PC-3 (cell line): ENCODE data around the gene ZNF831. TPM values are rescaled to one million over a fixed set of nuclear protein-coding genes. Genes with fewer than 3 reads are reported as not detected.
A peak's percentile ranks its signal among the peaks of the same experiment; 100 is the strongest.

ENCODE experiments used
- ATAC-seq: fragments of 200-7000 bp; cut with Tn5 transposase; 2 replicates; pipeline ENCODE4 v1.9.1; 2020; ENCODE audit warnings: mild to moderate bottlenecking, moderate library complexity
- BruUV-seq: library from RNA; stranded (reverse); fragments of 400-500 nt; replicated peaks from 2 replicates; lab custom pipeline; 2021; lab: Mats Ljungman, UMichigan
- CTCF ChIA-PET: fragments of 300-600 bp; sonication (Branson Sonifier 250); formaldehyde crosslinking; loops from one replicate; lab custom pipeline; 2022; ENCODE audit warnings: antibody characterized with exemption; lab: Charles Lee
- POLR2A ChIA-PET: fragments of 300-600 bp; sonication (Branson Sonifier 250); formaldehyde crosslinking; loops from one replicate; lab custom pipeline; 2022; ENCODE audit warnings: antibody characterized with exemption; ENCODE audit not compliant: unreplicated experiment; lab: Charles Lee
- DNase-seq: peaks from one replicate; pipeline ENCODE4 v3.0.0-alpha.2; 2015
- H2AFZ ChIP-seq: fragments of 300-600 bp; sonication (generic); 2 replicates; pipeline ENCODE4 v1.6.0; 2016; ENCODE audit warnings: antibody characterized with exemption, low read length
- H3F3A ChIP-seq: fragments of 300-600 bp; sonication (generic); one replicate; pipeline ENCODE4 v1.6.0; 2017; ENCODE audit warnings: antibody characterized with exemption, low read length, control low read depth, mild to moderate bottlenecking; ENCODE audit not compliant: unreplicated experiment
- H3K27ac ChIP-seq: fragments of 300-600 bp; sonication (generic); 2 replicates; pipeline ENCODE4 v1.5.1; 2016; ENCODE audit warnings: mild to moderate bottlenecking, low read length
- H3K27me3 ChIP-seq: fragments of 300-600 bp; sonication (generic); 2 replicates; pipeline ENCODE4 v1.6.1; 2016; ENCODE audit warnings: low read length, mixed read lengths
- H3K36me3 ChIP-seq: fragments of 300-600 bp; sonication (generic); 2 replicates; pipeline ENCODE4 v1.6.1; 2016; ENCODE audit warnings: low read depth, mixed run types, low read length, mixed read lengths
- H3K4me1 ChIP-seq: fragments of 300-600 bp; sonication (generic); 2 replicates; pipeline ENCODE4 v1.5.1; 2016; ENCODE audit warnings: low read length; ENCODE audit not compliant: insufficient read depth
- H3K4me2 ChIP-seq: fragments of 300-600 bp; sonication (generic); 2 replicates; pipeline ENCODE4 v1.6.0; 2016; ENCODE audit warnings: low read length
- H3K4me3 ChIP-seq: fragments of 300-600 bp; sonication (generic); 2 replicates; pipeline ENCODE4 v1.5.1; 2016; ENCODE audit warnings: mild to moderate bottlenecking, low read length, mixed read lengths
- H3K79me2 ChIP-seq: fragments of 300-600 bp; sonication (generic); 2 replicates; pipeline ENCODE4 v1.6.1; 2017; ENCODE audit warnings: low read length, mixed read lengths
- H3K9ac ChIP-seq: fragments of 300-600 bp; sonication (generic); 2 replicates; pipeline ENCODE4 v1.6.0; 2016; ENCODE audit warnings: mild to moderate bottlenecking, low read length
- H3K9me2 ChIP-seq: fragments of 300-600 bp; sonication (generic); replicated peaks from 2 replicates; pipeline ENCODE4 v1.6.1; 2016; ENCODE audit warnings: mixed run types, low read length, mixed read lengths
- H3K9me3 ChIP-seq: fragments of 300-600 bp; sonication (generic); 2 replicates; pipeline ENCODE4 v1.6.1; 2016; ENCODE audit warnings: low read length, mixed read lengths
- H4K20me1 ChIP-seq: fragments of 300-600 bp; sonication (generic); 2 replicates; pipeline ENCODE4 v1.6.1; 2016; ENCODE audit warnings: low read length, mixed read lengths
- EZH2 ChIP-seq: fragments of 300-600 bp; sonication (generic); IDR thresholded peaks from one replicate; pipeline ENCODE4 v1.6.1; 2017; ENCODE audit warnings: antibody characterized with exemption, mild to moderate bottlenecking, low read length; ENCODE audit not compliant: unreplicated experiment
- EZH2phosphoT487 ChIP-seq: fragments of 300-600 bp; sonication (generic); IDR thresholded peaks from 2 replicates; pipeline ENCODE4 v1.6.1; 2018; ENCODE audit warnings: mild to moderate bottlenecking, antibody characterized with exemption, low read length, borderline replicate concordance
- intact Hi-C: fragments of 100-400 bp; cut with micrococcal nuclease; formaldehyde crosslinking; loops from 2 replicates; pipeline ENCODE4 v1.9.0; 2023
- total RNA-seq: library from RNA; depleted of rRNA; stranded (reverse); fragments of >200 nt; gene quantifications from 2 replicates; pipeline ENCODE4 v1.2.3, GENCODE V29; 2014
- TF ChIP-seq, protein P1 (sequence below): fragments of 300-600 bp; sonication (generic); conservative IDR thresholded peaks from 2 replicates; pipeline ENCODE4 v1.5.1; 2017; ENCODE audit warnings: antibody characterized with exemption, low read depth, mild to moderate bottlenecking, low read length

Gene ZNF831
- total RNA-seq, 1 experiment from 2014 or later: not detected

DNA sequence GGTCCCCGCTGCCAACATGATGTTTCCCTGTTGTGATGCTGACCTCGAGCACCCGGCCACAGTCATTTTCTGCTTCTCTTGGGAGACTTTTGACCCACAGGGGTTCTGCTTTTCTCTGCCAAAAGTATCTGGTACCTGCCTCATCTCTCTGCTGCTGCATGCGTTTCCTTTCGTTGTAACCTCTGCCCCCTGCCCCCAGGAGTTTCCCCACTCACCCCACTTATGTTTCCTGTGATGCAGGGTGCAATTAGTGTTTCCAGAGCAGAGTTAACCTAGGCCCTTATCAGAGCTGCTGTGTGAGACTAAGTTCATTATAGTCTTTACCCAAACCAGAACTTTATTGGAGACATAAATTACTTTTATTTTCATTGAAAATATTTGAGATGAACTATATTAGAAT is 71.6 kb downstream of the ZNF831 start:
- Histone ChIP-seq H3K4me1 (no peaks in the 10 kb centered on the region), H3K4me2 (no peak overlapping the region), H3K27ac (no peak overlapping the region), H3K9me2 (no peaks in the 10 kb centered on the region), H3K4me3 (no peak overlapping the region), H3F3A (no peaks in the 10 kb centered on the region), H4K20me1 (no peaks in the 10 kb centered on the region), H3K9me3 (no peaks in the 10 kb centered on the region), H2AFZ (no peak overlapping the region), H3K27me3 (peaks cover 98% of the 10 kb centered on the region), H3K9ac (no peak overlapping the region), H3K79me2 (no peaks in the 10 kb centered on the region), H3K36me3 (no peaks in the 10 kb centered on the region)
- ChIA-PET POLR2A (no interaction called here), CTCF (no interaction called here)
- ATAC-seq: no peak
- no peak for DNase-seq
- intact Hi-C loops: no loop called here
- TF ChIP-seq, protein P1, sequence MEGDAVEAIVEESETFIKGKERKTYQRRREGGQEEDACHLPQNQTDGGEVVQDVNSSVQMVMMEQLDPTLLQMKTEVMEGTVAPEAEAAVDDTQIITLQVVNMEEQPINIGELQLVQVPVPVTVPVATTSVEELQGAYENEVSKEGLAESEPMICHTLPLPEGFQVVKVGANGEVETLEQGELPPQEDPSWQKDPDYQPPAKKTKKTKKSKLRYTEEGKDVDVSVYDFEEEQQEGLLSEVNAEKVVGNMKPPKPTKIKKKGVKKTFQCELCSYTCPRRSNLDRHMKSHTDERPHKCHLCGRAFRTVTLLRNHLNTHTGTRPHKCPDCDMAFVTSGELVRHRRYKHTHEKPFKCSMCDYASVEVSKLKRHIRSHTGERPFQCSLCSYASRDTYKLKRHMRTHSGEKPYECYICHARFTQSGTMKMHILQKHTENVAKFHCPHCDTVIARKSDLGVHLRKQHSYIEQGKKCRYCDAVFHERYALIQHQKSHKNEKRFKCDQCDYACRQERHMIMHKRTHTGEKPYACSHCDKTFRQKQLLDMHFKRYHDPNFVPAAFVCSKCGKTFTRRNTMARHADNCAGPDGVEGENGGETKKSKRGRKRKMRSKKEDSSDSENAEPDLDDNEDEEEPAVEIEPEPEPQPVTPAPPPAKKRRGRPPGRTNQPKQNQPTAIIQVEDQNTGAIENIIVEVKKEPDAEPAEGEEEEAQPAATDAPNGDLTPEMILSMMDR: no peak
- TF ChIP-seq EZH2 (no peak), EZH2phosphoT487 (no peak)
- BruUV-seq: no TSS peak

DNA sequence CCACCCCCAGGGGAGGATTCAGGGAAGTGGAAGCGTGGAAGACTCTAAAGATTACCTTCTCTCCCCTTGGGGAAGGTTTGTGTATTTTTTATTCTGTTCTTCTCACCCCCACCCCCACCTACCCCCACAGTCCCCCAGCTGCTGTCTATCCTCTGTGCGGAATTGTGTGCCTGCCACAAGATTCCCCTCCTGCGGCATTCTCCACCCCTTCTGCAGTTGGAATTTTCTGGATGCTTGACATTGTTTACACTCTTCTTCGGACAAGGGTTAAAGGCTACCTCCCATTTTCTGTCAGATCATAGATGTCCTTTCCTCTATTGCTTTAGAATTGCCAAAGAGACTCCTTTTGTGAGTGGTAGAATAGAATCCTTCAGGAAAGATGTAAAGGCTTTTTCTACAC is 76.4 kb downstream of the ZNF831 start:
- Histone ChIP-seq H3K4me3 (no peak overlapping the region), H3K9me3 (no peaks in the 10 kb centered on the region), H4K20me1 (no peaks in the 10 kb centered on the region), H3K4me2 (no peak overlapping the region), H3K79me2 (no peaks in the 10 kb centered on the region), H3K9ac (no peak overlapping the region), H3K4me1 (no peaks in the 10 kb centered on the region), H3K27ac (no peak overlapping the region), H3K36me3 (no peaks in the 10 kb centered on the region), H3K27me3 (peaks cover 97% of the 10 kb centered on the region), H3K9me2 (no peaks in the 10 kb centered on the region), H2AFZ (no peak overlapping the region), H3F3A (no peaks in the 10 kb centered on the region)
- DNase-seq: no peak
- TF ChIP-seq, protein P1: no peak
- TF ChIP-seq EZH2: no peak
- TF ChIP-seq EZH2phosphoT487: no peak
- BruUV-seq: no TSS peak
- ChIA-PET CTCF (no interaction called here), POLR2A (no interaction called here)
- no peak for ATAC-seq
- intact Hi-C loops: no loop called here

DNA sequence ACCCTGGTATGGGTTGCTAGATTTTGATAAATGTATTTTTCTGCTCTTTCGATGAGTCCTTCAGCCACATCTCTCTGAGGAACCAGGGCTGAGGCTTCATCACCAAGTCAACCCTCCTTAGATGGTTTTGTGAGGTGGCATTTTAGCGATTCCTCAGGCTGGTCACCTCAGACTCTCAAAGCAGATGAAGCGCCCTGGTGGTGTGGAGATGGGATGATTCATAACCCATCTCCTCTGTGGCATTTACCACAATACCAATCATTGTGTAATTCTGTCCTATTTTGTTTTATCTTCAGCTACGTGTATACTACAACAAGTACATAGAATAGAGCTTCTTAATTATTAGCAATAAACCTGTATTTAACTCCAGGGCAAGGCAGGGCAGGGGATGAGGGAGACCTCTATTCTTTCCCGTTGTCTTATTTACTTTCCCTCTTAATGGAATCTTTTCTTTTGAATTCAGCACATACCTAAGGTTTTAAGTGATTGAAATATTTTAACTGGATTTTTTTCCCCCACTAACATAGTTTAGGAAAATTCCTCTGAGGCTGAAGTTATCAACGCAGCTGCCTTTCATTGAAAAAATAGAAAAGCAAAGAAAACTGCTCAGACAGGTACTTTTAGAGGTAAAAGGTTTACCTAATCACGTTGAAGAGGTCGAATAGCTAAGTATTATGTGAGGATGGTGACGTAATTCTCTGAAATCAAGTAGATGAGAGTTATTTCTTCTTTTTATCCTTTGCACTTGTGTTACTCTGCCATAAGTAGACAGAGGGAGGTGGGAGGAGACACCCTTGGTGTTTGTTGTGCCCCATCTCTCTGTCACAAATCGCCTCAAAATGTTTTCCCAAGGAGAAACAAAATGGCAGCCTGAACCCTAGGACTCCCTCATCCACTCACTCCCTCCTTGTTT is 79.3 kb downstream of the ZNF831 start:
- no TSS peak for BruUV-seq

More for the DNA sequence above, 79.3 kb downstream of the ZNF831 start:
- Histone ChIP-seq H3F3A (no peaks in the 10 kb centered on the region), H4K20me1 (no peaks in the 10 kb centered on the region), H3K27ac (no peak overlapping the region), H3K79me2 (no peaks in the 10 kb centered on the region), H3K4me3 (no peak overlapping the region), H3K9me3 (no peaks in the 10 kb centered on the region), H3K27me3 (peaks cover 97% of the 10 kb centered on the region), H3K4me1 (no peaks in the 10 kb centered on the region), H3K36me3 (no peaks in the 10 kb centered on the region), H3K9ac (no peak overlapping the region), H2AFZ (no peak overlapping the region), H3K9me2 (no peaks in the 10 kb centered on the region), H3K4me2 (no peak overlapping the region)
- ChIA-PET CTCF (no interaction called here), POLR2A (no interaction called here)
- DNase-seq (peak; percentile 44), ATAC-seq (no peak)
- intact Hi-C loops: no loop called here
- TF ChIP-seq EZH2: no peak
- TF ChIP-seq, protein P1: no peak
- no peak for TF ChIP-seq EZH2phosphoT487
